Umbilical cord (tissue), 2 donors: Measurements from ENCODE around the gene ACOT6. TPM values are rescaled to one million over a fixed set of nuclear protein-coding genes. Genes with fewer than 3 reads are reported as not detected.
A peak's percentile ranks its signal among the peaks of the same experiment; 100 is the strongest.
"Not testable (repeated sequence)": the region's sequence is repeated elsewhere in the genome, so short reads cannot be mapped to it uniquely, and the experiment has no call there.

ENCODE experiments used
- DNase-seq: peaks from one replicate; pipeline ENCODE4 v3.0.0-alpha.2; 2015; ENCODE audit warnings: low spot score
- total RNA-seq: library from RNA; depleted of rRNA; stranded (reverse); fragments of >200 nt; gene quantifications from one replicate; pipeline ENCODE4 v1.2.3, GENCODE V29; 2014; ENCODE audit warnings: low replicate concordance; ENCODE audit not compliant: insufficient read depth

ACOT6 gene
- total RNA-seq, 1 donor from 2014 or later = not detected

GRCh38 chr14:73599499-73599898 is 12.8 kb upstream of the ACOT6 start:
- no peak for DNase-seq

- no peak for DNase-seq
Measured at GRCh38 chr14:73602994-73603393, 9.3 kb upstream of the ACOT6 start.

GRCh38 chr14:73606271-73606670 is 6.0 kb upstream of the ACOT6 start:
- no peak for DNase-seq

- no peak for DNase-seq
Measured at GRCh38 chr14:73607241-73607640, 5.1 kb upstream of the ACOT6 start.

GRCh38 chr14:73610687-73611086 is 1.6 kb upstream of the ACOT6 start:
- DNase-seq = no peak

GRCh38 chr14:73613046-73613383 is 698 bp downstream of the ACOT6 start:
- no peak for DNase-seq

DNA sequence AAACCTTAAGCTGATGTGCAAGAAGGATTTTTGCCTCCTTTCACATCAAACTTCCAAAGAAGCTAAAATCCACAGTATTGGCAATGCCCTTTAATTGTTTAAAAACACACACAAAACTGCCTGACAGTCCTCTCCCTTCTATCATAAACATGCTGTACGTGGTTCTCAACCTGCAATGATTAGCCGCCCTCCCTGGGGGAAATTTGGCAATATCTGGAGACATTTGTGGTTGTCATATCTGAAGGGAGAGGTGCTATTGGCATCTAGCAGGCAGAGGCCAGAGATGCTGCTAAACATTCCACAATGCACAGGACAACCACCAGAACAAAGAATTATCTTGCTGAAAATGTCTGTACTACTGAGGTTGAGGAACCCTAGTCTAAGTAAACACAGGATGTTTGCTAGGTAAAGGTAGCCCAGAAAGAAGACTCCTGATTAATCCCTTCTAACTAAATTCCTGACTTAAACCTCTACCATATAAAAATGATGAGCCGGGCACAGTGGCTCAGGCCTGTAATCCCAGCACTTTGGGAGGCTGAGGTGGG is 1.2 kb downstream of the ACOT6 start:
- no peak for DNase-seq

GRCh38 chr14:73616831-73617230 is 4.5 kb downstream of the ACOT6 start:
- DNase-seq = no peak

- no peak for DNase-seq
Measured at GRCh38 chr14:73619524-73619923, 7.2 kb downstream of the ACOT6 start.

DNA sequence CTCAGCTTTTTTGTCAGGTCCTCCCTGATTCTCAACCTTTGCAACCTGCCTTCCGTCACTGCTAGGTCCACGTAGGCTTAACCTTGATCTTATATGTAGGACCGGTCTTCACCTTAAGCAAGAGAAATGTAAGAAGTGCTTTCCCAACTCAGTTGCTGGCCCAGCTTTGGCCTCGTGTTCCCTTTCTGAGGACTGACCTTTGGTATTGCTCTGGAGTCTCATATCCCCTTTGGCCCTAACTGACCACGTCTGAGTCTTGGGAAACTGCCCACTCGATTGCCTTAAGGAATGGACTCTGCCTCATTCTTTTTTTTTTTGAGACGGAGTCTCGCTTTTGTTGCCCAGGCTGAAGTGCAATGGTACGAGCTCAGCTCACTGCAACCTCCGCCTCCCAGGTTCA is 8.0 kb downstream of the ACOT6 start:
- DNase-seq = no peak

DNA sequence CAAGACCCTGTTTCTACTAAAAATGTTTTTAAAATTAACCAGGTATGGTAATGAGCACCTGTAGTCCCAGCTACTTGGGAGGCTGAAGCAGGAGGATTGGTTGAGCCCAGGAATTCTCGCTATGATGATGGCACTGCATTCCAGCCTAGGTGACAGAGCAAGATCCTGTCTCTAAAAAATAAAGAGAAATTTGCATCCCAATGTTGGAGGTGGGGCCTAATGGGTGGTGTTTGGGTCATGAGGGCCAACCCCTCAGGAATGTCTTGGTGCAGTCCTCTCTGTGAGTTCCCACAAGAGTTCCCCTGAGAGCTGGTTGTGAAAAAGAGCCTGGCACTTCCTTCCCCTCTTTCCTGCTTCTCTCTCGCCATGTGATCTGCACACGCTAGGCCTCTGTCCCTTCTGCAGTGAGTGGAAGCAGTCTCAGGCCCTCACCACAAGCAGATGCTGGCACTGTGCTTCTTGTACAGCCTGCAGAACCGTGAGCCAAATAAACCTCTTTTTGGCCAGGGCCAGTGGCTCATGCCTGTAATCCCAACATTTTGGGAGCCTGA is 11.3 kb downstream of the ACOT6 start:
- no peak for DNase-seq

DNA sequence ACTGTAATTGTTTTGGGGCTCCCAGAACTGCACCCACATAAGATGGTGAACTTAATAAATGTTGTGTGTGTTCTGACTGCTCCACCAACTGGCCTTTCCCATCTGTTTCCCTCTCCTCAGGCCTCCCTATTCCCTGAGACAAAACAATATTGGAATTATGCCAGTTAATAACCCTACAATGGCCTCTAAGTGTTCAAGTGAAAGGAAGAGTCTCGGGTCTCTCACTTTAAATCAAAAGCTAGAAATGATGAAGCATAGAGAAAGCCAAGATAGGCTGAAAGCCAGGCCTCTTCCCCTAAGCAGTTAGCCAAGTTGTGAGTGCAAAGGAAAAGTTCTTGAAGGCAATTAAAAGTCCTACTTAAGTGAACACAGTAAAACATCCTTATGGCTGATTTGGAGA is 13.4 kb downstream of the ACOT6 start:
- no peak for DNase-seq

DNA sequence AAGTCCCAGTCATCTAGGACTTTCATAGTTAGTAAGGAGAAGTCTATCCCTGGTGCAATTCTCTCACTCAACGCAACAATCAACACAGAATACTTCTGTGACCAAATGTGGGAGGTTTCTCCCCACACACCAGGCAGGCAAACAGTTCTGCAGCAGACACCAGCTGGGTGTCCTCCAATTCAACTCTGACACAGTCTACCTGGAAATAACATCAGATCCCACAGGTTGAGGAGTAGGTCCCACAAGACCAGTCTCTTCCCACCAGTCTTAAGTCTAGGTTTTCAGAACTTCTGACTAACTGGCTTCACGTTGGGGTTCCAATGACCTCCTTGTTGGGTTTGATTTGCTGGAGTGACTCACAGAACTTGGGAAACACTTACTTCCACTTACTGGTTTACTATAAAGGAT is 14.8 kb downstream of the ACOT6 start:
- DNase-seq = no peak

- DNase-seq = peak; percentile 51
Measured at GRCh38 chr14:73630009-73630780, 17.9 kb downstream of the ACOT6 start.

DNA sequence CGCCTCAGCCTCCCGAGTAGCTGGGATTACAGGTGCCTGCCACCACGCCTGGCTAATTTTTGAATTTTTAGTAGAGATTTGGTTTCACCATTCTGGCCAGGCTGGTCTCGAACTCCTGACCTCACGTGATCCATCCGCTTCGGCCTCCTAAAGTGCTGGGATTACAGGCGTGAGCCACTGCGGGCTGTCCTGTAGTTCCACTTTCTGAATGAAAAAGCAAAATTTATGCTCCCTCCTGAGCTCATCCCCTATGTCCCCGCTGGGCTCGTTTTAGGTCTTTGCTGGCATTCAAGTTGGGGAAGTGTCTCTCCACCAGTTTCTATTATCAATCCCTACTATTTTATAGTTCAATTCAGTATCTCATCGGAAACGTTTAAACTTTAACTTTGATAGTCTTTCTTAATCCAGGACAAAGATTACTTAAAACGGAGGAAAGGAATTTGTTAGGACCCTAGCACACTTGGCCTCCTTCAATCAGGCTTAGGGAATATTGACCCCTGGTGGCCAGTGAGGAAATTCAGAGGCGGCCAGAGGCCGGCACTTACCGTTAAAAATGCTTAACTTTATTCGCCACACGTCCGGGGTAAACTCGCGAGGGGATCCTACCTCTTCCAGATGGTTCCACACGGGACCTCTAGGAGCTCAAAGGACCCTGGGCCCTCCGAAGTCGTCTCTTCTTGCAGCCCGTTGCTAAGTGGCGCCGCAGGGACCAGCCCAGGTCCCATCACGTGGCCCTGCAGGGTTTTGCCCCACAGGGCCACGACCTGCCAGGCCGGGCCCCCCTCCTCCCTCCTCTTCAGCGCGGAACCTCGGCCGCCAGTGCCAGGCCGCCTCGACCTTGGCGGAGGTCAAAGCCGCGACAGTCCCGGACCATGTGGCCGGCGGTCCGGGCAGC is 21.0 kb downstream of the ACOT6 start:
- peak; percentile 72 for DNase-seq

DNA sequence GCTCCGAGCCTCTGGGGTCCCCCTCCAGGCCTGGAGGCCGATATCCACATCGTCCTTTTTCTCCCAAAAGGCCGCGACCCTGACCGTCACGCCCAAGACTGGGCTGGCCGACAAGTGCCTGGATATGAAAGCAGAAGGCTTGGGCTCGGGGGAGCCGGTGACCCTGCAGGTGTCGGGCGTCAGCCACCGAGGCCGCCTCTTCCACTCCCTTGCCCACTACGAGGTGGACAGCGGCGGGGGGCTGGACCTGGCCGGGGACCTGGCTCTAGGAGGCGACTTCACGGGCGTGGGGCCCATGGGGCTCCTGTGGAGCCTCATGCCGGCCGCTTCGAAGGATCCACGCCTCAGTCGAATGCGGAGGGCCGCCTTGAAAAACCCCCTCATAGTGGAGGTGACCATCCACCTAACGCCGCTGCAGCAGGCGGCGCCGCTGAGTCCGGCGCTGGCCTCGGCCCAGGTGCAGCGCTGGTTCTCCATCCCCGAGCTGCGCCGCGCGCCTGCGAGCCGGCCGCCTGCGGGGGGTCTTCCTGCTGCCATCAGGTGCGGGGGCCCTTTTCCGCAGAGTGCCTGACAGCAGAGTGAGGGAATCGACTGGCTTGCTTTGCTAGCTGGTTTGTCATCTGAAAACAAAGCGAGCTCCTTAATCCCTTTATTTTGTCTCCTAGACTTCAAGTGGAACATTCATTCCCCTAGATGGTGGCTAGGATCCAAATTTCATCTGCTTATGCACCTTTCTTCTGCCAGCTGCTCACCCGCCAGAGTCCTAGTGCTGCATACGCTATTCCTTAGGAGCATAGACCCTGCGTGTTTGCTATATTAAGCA is 21.9 kb downstream of the ACOT6 start:
- DNase-seq = no peak

- not testable (repeated sequence) for DNase-seq
Measured at GRCh38 chr14:73636355-73636754, 24.0 kb downstream of the ACOT6 start.

GRCh38 chr14:73637830-73638229 is 25.5 kb downstream of the ACOT6 start:
- no peak for DNase-seq

GRCh38 chr14:73640796-73641365 is 28.6 kb downstream of the ACOT6 start:
- no peak for DNase-seq

DNA sequence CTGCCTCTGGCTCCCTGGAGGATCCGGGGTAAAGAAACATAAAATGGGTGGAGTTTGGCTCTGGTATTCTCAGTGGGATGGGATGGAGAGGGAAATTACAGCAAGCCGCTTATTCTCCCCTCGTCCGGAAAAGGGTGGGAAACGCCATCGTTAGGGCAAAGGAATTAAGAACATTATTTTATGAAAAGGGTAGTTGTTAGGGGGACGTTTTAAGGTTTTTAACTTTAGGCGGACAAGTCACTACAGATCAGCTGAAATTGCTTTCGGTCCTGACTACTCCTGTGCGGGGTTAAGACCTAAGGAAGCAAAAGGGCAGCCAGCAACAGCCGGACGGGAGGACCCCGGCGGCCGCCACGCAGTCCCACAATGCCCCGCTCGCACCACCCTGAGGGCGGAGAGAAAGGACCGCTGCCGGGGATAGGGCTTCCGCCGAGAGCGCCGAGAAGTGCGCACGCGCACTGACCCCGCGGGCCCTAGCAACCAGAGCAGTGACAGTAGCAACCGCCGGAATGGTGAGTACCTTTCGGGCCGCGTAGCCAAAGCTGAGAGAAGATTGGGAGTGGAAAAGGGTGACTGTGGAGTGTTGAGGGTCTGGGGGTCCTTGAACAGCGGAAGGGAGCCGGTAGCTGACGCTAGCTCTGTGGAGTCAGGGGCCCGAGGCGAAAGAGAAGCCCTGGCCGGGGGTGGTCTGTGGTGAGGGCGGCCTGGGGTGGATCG is 32.4 kb downstream of the ACOT6 start, which contains the start of gene DNAL1:
Gene DNAL1 (plus strand): TSS at position 456 of the 717 bp plus-strand sequence. CDS start 54 bp downstream, at position 510.
- peak; percentile 96 for DNase-seq
